GM12878 (cell line): Measurements from ENCODE around the gene SYMPK. TPM values are rescaled to one million over a fixed set of nuclear protein-coding genes. Genes with fewer than 3 reads are reported as not detected.
A peak's percentile ranks its signal among the peaks of the same experiment; 100 is the strongest.

ENCODE experiments used
- ATAC-seq: fragments of 200-7000 bp; cut with Tn5 transposase; 3 replicates; pipeline ENCODE4 v1.9.1; 2020; ENCODE audit warnings: mild to moderate bottlenecking, moderate library complexity
- BruUV-seq: library from RNA; stranded (reverse); fragments of 400-500 nt; replicated peaks from 2 replicates; lab custom pipeline; 2021; lab: Mats Ljungman, UMichigan
- CTCF ChIA-PET: fragments of 300-600 bp; sonication (Branson Sonifier 250); formaldehyde crosslinking; extraction: SDS; loops from one replicate; lab custom pipeline; 2021; ENCODE audit warnings: inconsistent platforms; lab: Yijun Ruan, JAX
- POLR2A ChIA-PET: fragments of 350-600 bp; formaldehyde crosslinking; extraction: SDS; loops from one replicate; lab custom pipeline; 2021; ENCODE audit warnings: inconsistent platforms; lab: Charles Lee
- RAD21 ChIA-PET: fragments of 300-600 bp; sonication (Branson Sonifier 250); formaldehyde crosslinking; loops from one replicate; lab custom pipeline; 2023; ENCODE audit warnings: antibody characterized with exemption; ENCODE audit not compliant: unreplicated experiment; lab: Charles Lee
- SMC1A ChIA-PET: fragments of 300-600 bp; sonication (Branson Sonifier 250); formaldehyde crosslinking; loops from one replicate; lab custom pipeline; 2023; ENCODE audit not compliant: unreplicated experiment, uncharacterized antibody; lab: Charles Lee
- DNase-seq: peaks from one replicate; pipeline ENCODE4 v3.0.0-alpha.2; 2011; ENCODE audit warnings: low read depth, low spot score
- FAIRE-seq: peaks from 3 replicates; lab custom pipeline; 2011; peaks lifted over from hg19 to GRCh38; lab: Jason Lieb, UNC
- H2AFZ ChIP-seq: 2 replicates; pipeline ENCODE4 v1.6.0; 2011; ENCODE audit warnings: low read depth, low read length, control low read depth; ENCODE audit not compliant: control insufficient read depth
- H3K27ac ChIP-seq: 2 replicates; pipeline ENCODE4 v1.5.1; 2011; ENCODE audit warnings: control low read depth; ENCODE audit not compliant: control insufficient read depth, insufficient read depth
- H3K27me3 ChIP-seq, 2 experiments: replicated peaks in 1 of 2; 2 replicates each; pipeline versions ENCODE4 v1.6.0 to v1.6.1; 2011; ENCODE audit warnings: low read length in 1 of 2; ENCODE audit not compliant: control insufficient read depth in 2 of 2, insufficient read depth in 2 of 2
- H3K36me3 ChIP-seq, 2 experiments: 2 replicates each; pipeline ENCODE4 v1.5.1; 2011; ENCODE audit warnings: low read length in 1 of 2; ENCODE audit not compliant: control insufficient read depth in 2 of 2, insufficient read depth in 2 of 2
- H3K4me1 ChIP-seq: 2 replicates; pipeline ENCODE4 v1.6.1; 2011; ENCODE audit warnings: mild to moderate bottlenecking, low read length, moderate library complexity, mixed read lengths; ENCODE audit not compliant: control insufficient read depth, insufficient read depth
- H3K4me2 ChIP-seq: 2 replicates; pipeline ENCODE4 v1.6.0; 2011; ENCODE audit warnings: control low read depth; ENCODE audit not compliant: control insufficient read depth, insufficient read depth
- H3K4me3 ChIP-seq: fragments of 200-600 bp; sonication (generic); 2 replicates; pipeline ENCODE4 v1.5.1; 2016
- H3K79me2 ChIP-seq: 2 replicates; pipeline ENCODE4 v1.6.0; 2011; ENCODE audit warnings: low read length; ENCODE audit not compliant: control insufficient read depth, insufficient read depth
- H3K9ac ChIP-seq: 2 replicates; pipeline ENCODE4 v1.8.0; 2011; ENCODE audit warnings: low read length, control low read depth, mixed read lengths; ENCODE audit not compliant: control insufficient read depth, insufficient read depth
- H3K9me3 ChIP-seq: replicated peaks from 3 replicates; pipeline ENCODE4 v1.5.1; 2011; ENCODE audit warnings: mild to moderate bottlenecking, low read length; ENCODE audit not compliant: control insufficient read depth, insufficient read depth
- H4K20me1 ChIP-seq: 2 replicates; pipeline ENCODE4 v1.6.0; 2011; ENCODE audit not compliant: control insufficient read depth, insufficient read depth
- CHD4 ChIP-seq: fragments of 200-600 bp; sonication (generic); IDR thresholded peaks from 2 replicates; pipeline ENCODE4 v1.6.1; 2016; ENCODE audit warnings: mild to moderate bottlenecking
- IRF3 ChIP-seq: fragments of 450-650 bp; IDR thresholded peaks from 2 replicates; pipeline ENCODE4 v1.6.1; 2014; ENCODE audit warnings: mild to moderate bottlenecking
- MLLT1 ChIP-seq: fragments of 450-650 bp; IDR thresholded peaks from 2 replicates; pipeline ENCODE4 v1.6.1; 2016; ENCODE audit warnings: mild to moderate bottlenecking
- MYC ChIP-seq: IDR thresholded peaks from 2 replicates; pipeline ENCODE4 v1.6.1; 2011; ENCODE audit warnings: mild to moderate bottlenecking, low read length, moderate library complexity, inconsistent platforms; ENCODE audit not compliant: insufficient read depth, insufficient replicate concordance, insufficient read length, severe bottlenecking
- NFIC ChIP-seq: IDR thresholded peaks from 2 replicates; pipeline ENCODE4 v1.6.1; 2012; ENCODE audit warnings: low read depth, mild to moderate bottlenecking, inconsistent platforms, low read length, moderate library complexity
- STAT1 ChIP-seq: fragments of 450-650 bp; conservative IDR thresholded peaks from 2 replicates; pipeline ENCODE4 v1.6.1; 2014; ENCODE audit warnings: antibody characterized with exemption, mild to moderate bottlenecking
- WGBS: methylation state at CpG from one replicate; pipeline ENCODE4 v1.1.6; 2016; ENCODE audit warnings: low lambda C conversion rate; ENCODE audit not compliant: insufficient replicate concordance, insufficient coverage; ENCODE audit errors: missing lambda C conversion rate; 5-methylcytosine and 5-hydroxymethylcytosine counted together
- in situ Hi-C: fragments of 300-500 bp; cut with MboI; formaldehyde crosslinking; loops from 9 replicates; pipeline ENCODE4 v1.14.3; 2018; ENCODE audit warnings: mixed read lengths
- intact Hi-C: fragments of 100-400 bp; cut with micrococcal nuclease; formaldehyde crosslinking; loops from one replicate; pipeline ENCODE4 v1.14.2; 2022; ENCODE audit not compliant: unreplicated experiment
- polyA plus RNA-seq, 11 experiments: library from polyadenylated mRNA; depleted of rRNA in 4 of 11; unstranded in 6 of 11; stranded (reverse) in 5 of 11; fragments of >200 nt; fragmentation: Nextera tagmentation in 4 of 11; fragmentation: Illumina TruSeq in 1 of 11; extraction: Ambion mirVana in 4 of 11; extraction: Trizol in 1 of 11; gene quantifications; 1 replicate in 1 of 11; 2 replicates in 10 of 11; pipeline versions ENCODE4 v1.2.1 to v1.2.3, GENCODE V29; 2011 to 2016; ENCODE audit warnings: inconsistent platforms in 2 of 11, missing spikeins in 2 of 11, low read depth in 1 of 11
- total RNA-seq, 4 experiments: library from RNA; depleted of rRNA in 3 of 4; stranded (reverse); fragments of >200 nt in 3 of 4; fragmentation: Illumina TruSeq in 1 of 4; extraction: Trizol in 1 of 4; gene quantifications; 2 replicates each; pipeline versions ENCODE4 v1.2.1 to v1.2.3, GENCODE V29; 2013 to 2021

The SYMPK gene
- total and polyA plus RNA-seq, 10 of the 15 experiments (the other 5 are each of a cell fraction or from before 2014, with no cell fraction given): 0.49 to 109 (median 42.5) TPM

GRCh38 chr19:45900738-45901431, 37.9 kb upstream of the SYMPK start:
- Histone ChIP-seq H3K4me2 (peak overlapping the region; percentile 73), H3K27me3 (no peaks in the 10 kb centered on the region), H3K27ac (no peak overlapping the region), H3K79me2 (peaks cover 8% of the 10 kb centered on the region), H3K9me3 (no peaks in the 10 kb centered on the region), H3K4me1 (peaks cover 10% of the 10 kb centered on the region), H3K9ac (no peak overlapping the region), H3K4me3 (peak overlapping the region; percentile 98), H4K20me1 (no peaks in the 10 kb centered on the region), H3K36me3 (no peaks in the 10 kb centered on the region; a peak in 2 of 4 replicates), H2AFZ (no peak overlapping the region)
- 95% methylated on average over 22 of the region's 22 CpGs for WGBS
- FAIRE-seq: no peak
- ChIA-PET RAD21 (interaction anchor here (0.9 to 1.4 kb wide), 4 partner anchors 15 to 84 kb away, joined by 3 to 5 read pairs (median 3); partner anchors contain the start of genes FOXA3, IRF2BP1 and SYMPK), SMC1A (interaction anchor here (1.6 kb wide), 1 partner anchor 94 kb away, joined by 3 read pairs; the partner anchor contains the start of gene CCDC61), CTCF (interaction anchor here (0.6 to 3.6 kb wide), 4 partner anchors 19 to 106 kb away, joined by 3 to 18 read pairs (median 3); no protein-coding TSS in a partner anchor), POLR2A (interaction anchor here (0.9 to 3.7 kb wide), 6 partner anchors 9 to 94 kb away, joined by 4 to 23 read pairs (median 5); partner anchors contain the start of genes CCDC61, FOXA3, IRF2BP1 and SYMPK)
- no peak for ATAC-seq
- BruUV-seq: no TSS peak
- intact Hi-C loops: loop anchor here (5.0 kb wide), 1 partner anchor 84 kb away; the partner anchor contains the start of gene RSPH6A
- no peak for DNase-seq
- TF ChIP-seq STAT1: no peak
- in situ Hi-C loops: no loop called here

- ChIA-PET RAD21 (interaction anchor here (1.3 to 1.4 kb wide), 2 partner anchors 36 to 37 kb away, joined by 3 to 5 read pairs; partner anchors contain the start of genes FOXA3 and SYMPK), POLR2A (interaction anchor here (1.1 to 3.7 kb wide), 3 partner anchors 14 to 95 kb away, joined by 5 to 23 read pairs (median 6); partner anchors contain the start of genes CCDC61, FOXA3, IRF2BP1 and SYMPK)
- H3K27me3 ChIP-seq: no peaks in the 10 kb centered on the region
Observed at GRCh38 chr19:45899919-45900589, 37.1 kb upstream of the SYMPK start.

More at GRCh38 chr19:45899919-45900589, 37.1 kb upstream of the SYMPK start:
- no peak for FAIRE-seq
- SMC1A ChIA-PET: no interaction called here
- no peak for DNase-seq
- no peak overlapping the region for H2AFZ ChIP-seq
- peak overlapping the region; percentile 73 for H3K4me2 ChIP-seq
- 85% methylated on average over 4 of the region's 4 CpGs for WGBS
- TF ChIP-seq NFIC (no peak), IRF3 (no peak), MYC (no peak), CHD4 (no peak), MLLT1 (no peak)
- TSS peak; percentile 83 for BruUV-seq
- H4K20me1 ChIP-seq: no peaks in the 10 kb centered on the region
- H3K4me1 ChIP-seq: peaks cover 10% of the 10 kb centered on the region
- no peaks in the 10 kb centered on the region; a peak in 2 of 4 replicates for H3K36me3 ChIP-seq
- H3K9ac ChIP-seq: no peak overlapping the region
- H3K9me3 ChIP-seq: no peaks in the 10 kb centered on the region
- H3K27ac ChIP-seq: no peak overlapping the region
- intact Hi-C loops (loop anchor here (5.0 kb wide), 1 partner anchor 83 kb away; the partner anchor contains the start of gene RSPH6A), in situ Hi-C loops (no loop called here)
- H3K4me3 ChIP-seq: no peak overlapping the region; the same call in 1 of the 2 replicates
- no peak for ATAC-seq
- CTCF ChIA-PET: interaction anchor here (0.6 to 0.9 kb wide), 2 partner anchors 82 to 105 kb away, joined by 3 read pairs; no protein-coding TSS in a partner anchor
- H3K79me2 ChIP-seq: peaks cover 8% of the 10 kb centered on the region
